Hepatocyte (in vitro differentiated cells): ENCODE data around the gene TMEM30A. TPM values are rescaled to one million over a fixed set of nuclear protein-coding genes. Genes with fewer than 3 reads are reported as not detected.

Source experiments
- DNase-seq: peaks from one replicate; pipeline ENCODE4 v3.0.0-alpha.2; 2016; ENCODE audit warnings: low spot score
- H2AFZ ChIP-seq: fragments of 200-600 bp; sonication (generic); 2 replicates; pipeline ENCODE4 v1.6.0; 2016; ENCODE audit warnings: antibody characterized with exemption, mild to moderate bottlenecking
- H3K27ac ChIP-seq: fragments of 200-600 bp; sonication (generic); 2 replicates; pipeline ENCODE4 v1.5.1; 2016; ENCODE audit warnings: mild to moderate bottlenecking
- H3K27me3 ChIP-seq: fragments of 200-600 bp; sonication (generic); 2 replicates; pipeline ENCODE4 v1.6.1; 2016
- H3K36me3 ChIP-seq: fragments of 200-600 bp; sonication (generic); replicated peaks from 2 replicates; pipeline ENCODE4 v1.5.1; 2016; ENCODE audit warnings: low read depth; ENCODE audit not compliant: insufficient read depth
- H3K4me1 ChIP-seq: fragments of 200-600 bp; sonication (generic); 2 replicates; pipeline ENCODE4 v1.5.1; 2016; ENCODE audit warnings: mild to moderate bottlenecking, moderate library complexity; ENCODE audit not compliant: insufficient read depth
- H3K4me2 ChIP-seq: fragments of 200-600 bp; sonication (generic); 2 replicates; pipeline ENCODE4 v1.6.0; 2016
- H3K4me3 ChIP-seq: fragments of 200-600 bp; sonication (generic); 2 replicates; pipeline ENCODE4 v1.5.1; 2016; ENCODE audit warnings: mild to moderate bottlenecking
- H3K79me2 ChIP-seq: fragments of 200-600 bp; sonication (generic); 2 replicates; pipeline ENCODE4 v1.6.0; 2017; ENCODE audit warnings: mild to moderate bottlenecking
- H3K9me2 ChIP-seq: fragments of 200-600 bp; sonication (generic); replicated peaks from 2 replicates; pipeline ENCODE4 v1.6.0; 2017; ENCODE audit warnings: mild to moderate bottlenecking; ENCODE audit not compliant: insufficient read depth
- H3K9me3 ChIP-seq: fragments of 200-600 bp; sonication (generic); 2 replicates; pipeline ENCODE4 v1.5.1; 2016; ENCODE audit warnings: low read depth, mild to moderate bottlenecking
- H4K20me1 ChIP-seq: fragments of 200-600 bp; sonication (generic); 2 replicates; pipeline ENCODE4 v1.6.0; 2016; ENCODE audit warnings: mild to moderate bottlenecking; ENCODE audit not compliant: insufficient read depth, poor library complexity, severe bottlenecking
- EZH2 ChIP-seq: fragments of 200-600 bp; sonication (generic); IDR thresholded peaks from 2 replicates; pipeline ENCODE4 v1.6.1; 2016; ENCODE audit warnings: antibody characterized with exemption, mild to moderate bottlenecking, borderline replicate concordance
- EZH2phosphoT487 ChIP-seq: fragments of 200-600 bp; sonication (generic); IDR thresholded peaks from one replicate; pipeline ENCODE4 v1.6.1; 2018; ENCODE audit warnings: antibody characterized with exemption, mild to moderate bottlenecking, low read depth, moderate library complexity; ENCODE audit not compliant: unreplicated experiment, severe bottlenecking
- WGBS: methylation state at CpG from one replicate; pipeline ENCODE4 v1.1.6; 2016; ENCODE audit warnings: low lambda C conversion rate; ENCODE audit errors: missing lambda C conversion rate; 5-methylcytosine and 5-hydroxymethylcytosine counted together
- polyA plus RNA-seq: library from polyadenylated mRNA; unstranded; fragments of >200 nt; fragmentation: Nextera tagmentation; extraction: Ambion mirVana; gene quantifications from 2 replicates; pipeline ENCODE4 v1.2.1, GENCODE V29; 2016
- total RNA-seq: library from RNA; depleted of rRNA; stranded (reverse); fragments of >200 nt; gene quantifications from 2 replicates; pipeline ENCODE4 v1.2.3, GENCODE V29; 2014
- TF ChIP-seq, protein P1 (sequence below): fragments of 200-600 bp; sonication (generic); IDR thresholded peaks from 2 replicates; pipeline ENCODE4 v1.5.1; 2016; ENCODE audit warnings: antibody characterized with exemption, mild to moderate bottlenecking; ENCODE audit not compliant: poor library complexity

Gene TMEM30A
- total and polyA plus RNA-seq, 2 experiments from 2014 or later = 71.1 to 165 TPM

DNA sequence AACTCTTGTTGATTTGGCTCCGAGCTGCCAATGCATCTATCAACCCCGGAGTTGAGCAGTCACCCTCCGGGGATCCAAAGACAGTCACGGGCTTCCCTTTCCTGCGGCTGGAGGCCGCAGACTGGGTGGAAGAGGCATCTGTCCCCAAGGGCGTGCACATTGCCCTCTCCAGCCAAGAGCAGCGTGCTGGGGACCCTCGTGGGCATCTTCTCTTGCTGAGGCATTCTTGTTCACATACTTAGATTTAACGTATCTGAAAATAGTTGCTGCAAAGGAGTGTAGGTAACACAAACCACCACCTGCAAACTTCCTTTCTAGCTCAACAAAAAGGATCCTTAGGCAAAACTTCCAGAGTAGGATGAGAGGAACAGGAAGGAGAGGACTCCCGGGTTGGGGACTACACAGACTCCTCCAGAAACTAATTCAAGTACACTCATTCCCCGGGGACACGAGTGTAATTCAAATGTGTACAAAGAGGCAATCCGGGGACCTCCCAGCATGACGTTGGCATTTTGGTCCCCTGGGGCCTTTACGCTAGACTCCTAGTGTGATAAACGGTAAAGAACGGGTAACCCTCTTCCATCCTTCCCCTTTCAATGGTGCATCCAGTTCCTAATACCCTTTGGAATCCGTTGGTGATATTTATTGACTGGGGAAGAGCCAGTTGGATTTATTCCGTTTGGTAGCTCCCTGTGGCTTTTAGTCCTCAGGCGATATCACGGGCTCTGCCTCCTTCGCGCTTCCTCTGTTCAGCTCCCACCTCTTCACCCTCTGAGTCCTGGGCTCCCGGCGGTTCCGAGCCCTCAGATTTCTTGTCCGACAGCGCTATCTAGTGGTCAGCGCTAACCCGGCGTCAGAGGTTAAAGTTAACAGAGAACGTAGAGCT lies 76.1 kb downstream of the TMEM30A start:
- 11% methylated on average over 33 of the region's 33 CpGs for WGBS
- peaks cover 42% of the 10 kb centered on the region for H3K27me3 ChIP-seq
- H3K79me2 ChIP-seq = no peaks in the 10 kb centered on the region
- H3K4me2 ChIP-seq = peak overlapping the region; percentile 87
- peak; percentile 91 for DNase-seq
- H3K36me3 ChIP-seq = no peaks in the 10 kb centered on the region
- H3K4me1 ChIP-seq = peaks cover 21% of the 10 kb centered on the region
- no peaks in the 10 kb centered on the region for H3K9me3 ChIP-seq
- H3K27ac ChIP-seq = no peak overlapping the region
- H2AFZ ChIP-seq = peak overlapping the region; percentile 0
- H3K9me2 ChIP-seq = no peaks in the 10 kb centered on the region
- TF ChIP-seq, protein P1, sequence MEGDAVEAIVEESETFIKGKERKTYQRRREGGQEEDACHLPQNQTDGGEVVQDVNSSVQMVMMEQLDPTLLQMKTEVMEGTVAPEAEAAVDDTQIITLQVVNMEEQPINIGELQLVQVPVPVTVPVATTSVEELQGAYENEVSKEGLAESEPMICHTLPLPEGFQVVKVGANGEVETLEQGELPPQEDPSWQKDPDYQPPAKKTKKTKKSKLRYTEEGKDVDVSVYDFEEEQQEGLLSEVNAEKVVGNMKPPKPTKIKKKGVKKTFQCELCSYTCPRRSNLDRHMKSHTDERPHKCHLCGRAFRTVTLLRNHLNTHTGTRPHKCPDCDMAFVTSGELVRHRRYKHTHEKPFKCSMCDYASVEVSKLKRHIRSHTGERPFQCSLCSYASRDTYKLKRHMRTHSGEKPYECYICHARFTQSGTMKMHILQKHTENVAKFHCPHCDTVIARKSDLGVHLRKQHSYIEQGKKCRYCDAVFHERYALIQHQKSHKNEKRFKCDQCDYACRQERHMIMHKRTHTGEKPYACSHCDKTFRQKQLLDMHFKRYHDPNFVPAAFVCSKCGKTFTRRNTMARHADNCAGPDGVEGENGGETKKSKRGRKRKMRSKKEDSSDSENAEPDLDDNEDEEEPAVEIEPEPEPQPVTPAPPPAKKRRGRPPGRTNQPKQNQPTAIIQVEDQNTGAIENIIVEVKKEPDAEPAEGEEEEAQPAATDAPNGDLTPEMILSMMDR = peak; percentile 98
- TF ChIP-seq EZH2 = no peak
- no peak overlapping the region for H3K4me3 ChIP-seq
- H4K20me1 ChIP-seq = no peaks in the 10 kb centered on the region

DNA sequence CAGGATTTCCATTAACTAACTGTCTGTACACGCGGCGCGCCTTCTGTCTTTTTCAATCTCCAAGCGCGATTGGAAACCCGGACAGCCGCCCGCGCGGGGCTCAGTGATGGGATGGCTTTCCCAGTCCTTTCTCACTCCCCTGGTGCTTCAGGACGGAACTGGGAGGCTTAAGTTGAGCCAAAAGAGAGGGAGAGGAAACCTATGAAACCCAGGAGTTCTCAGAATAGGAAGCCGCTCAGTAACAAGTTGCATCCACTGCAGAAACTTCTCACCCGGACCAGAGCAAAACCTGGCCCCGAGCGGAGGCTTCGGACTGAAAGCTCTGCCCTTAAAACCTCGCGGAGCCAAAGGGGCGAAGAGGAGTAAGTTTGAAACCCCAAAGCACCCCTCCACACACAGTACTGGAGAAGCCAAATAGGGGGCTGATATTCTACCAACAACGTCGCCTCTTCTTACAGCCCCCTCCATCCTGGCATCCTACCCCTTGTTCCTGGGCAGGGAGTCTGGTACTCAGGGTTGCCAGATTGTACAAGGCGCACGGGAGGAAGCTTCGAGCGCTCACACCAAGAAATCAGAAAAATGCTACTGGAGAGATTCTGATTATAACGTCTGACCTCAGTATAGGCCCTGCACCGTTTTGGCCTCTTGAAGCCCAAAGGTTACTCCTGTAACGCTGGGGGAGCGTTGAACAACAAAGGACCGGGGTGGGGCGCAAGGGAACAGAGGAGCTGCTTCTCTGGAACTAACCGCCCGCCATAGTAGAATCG lies 77.8 kb downstream of the TMEM30A start:
- TF ChIP-seq, protein P1 = no peak
- TF ChIP-seq EZH2 (peak; percentile 9), EZH2phosphoT487 (no peak)

DNA sequence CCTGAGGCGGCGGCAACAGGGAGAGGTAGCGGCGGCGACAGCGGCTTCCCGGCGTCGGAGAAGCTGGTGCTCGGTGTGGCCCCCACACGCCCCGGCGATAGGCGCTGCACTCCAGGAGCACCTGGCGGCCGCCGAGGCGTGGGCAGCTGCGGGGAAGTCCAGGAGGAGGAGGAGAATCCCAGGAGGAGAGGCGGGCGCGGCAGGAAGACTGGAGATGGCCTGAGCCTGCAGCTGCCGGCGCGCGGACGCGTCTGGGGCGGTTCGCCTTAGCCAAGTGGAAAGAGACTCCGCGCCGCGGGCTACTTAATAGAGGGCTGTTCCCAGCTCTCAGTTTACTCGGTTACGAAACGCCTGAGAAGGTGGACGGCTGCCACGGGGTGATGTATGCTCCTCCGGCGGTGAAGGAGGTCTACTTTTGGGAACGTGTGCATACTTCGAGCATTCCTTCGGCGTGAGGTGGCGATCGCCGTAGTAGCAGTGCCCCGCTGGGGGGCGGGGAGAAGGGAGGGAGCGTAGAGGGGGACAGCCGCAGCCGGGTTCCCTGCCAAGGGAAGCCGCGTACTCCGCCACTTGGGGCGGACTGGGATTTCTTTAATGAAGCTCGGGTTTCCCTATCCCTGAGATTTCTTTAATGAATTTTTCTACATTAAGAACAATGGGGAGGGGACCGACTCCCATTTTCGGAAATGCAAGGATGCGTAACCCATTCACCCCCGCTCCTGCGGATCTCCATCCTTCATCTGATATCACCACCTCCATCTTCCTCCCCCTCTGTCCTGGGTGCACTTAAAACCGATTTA lies 78.6 kb downstream of the TMEM30A start, which contains the start of gene COL12A1:
COL12A1 (minus strand) TSS at position 278 of the 800 bp plus-strand sequence. CDS start 3,261 bp downstream, outside the sequence.
- Histone ChIP-seq H2AFZ (peak within 1 kb of the TSS; percentile 46), H3K9me3 (no peaks in the 10 kb centered on the region), H3K9me2 (no peaks in the 10 kb centered on the region), H3K27me3 (peaks cover 68% of the 10 kb centered on the region), H3K36me3 (no peaks in the 10 kb centered on the region), H3K4me1 (peaks cover 27% of the 10 kb centered on the region), H3K4me2 (peak within 1 kb of the TSS; percentile 87), H3K27ac (peak within 1 kb of the TSS; percentile 66), H3K4me3 (peak within 1 kb of the TSS; percentile 27), H3K79me2 (no peaks in the 10 kb centered on the region), H4K20me1 (no peaks in the 10 kb centered on the region)
- DNase-seq = peak; percentile 87
- under 1% methylated on average over 61 of the region's 64 CpGs for WGBS
- peak; percentile 61 for TF ChIP-seq EZH2
- TF ChIP-seq, protein P1 = peak; percentile 16
- no peak for TF ChIP-seq EZH2phosphoT487

More for the DNA sequence above, 77.8 kb downstream of the TMEM30A start:
- 7% methylated on average over 35 of the region's 35 CpGs for WGBS
- Histone ChIP-seq H3K27me3 (peaks cover 60% of the 10 kb centered on the region), H3K4me3 (peak overlapping the region; percentile 27), H3K4me1 (peaks cover 27% of the 10 kb centered on the region), H3K9me2 (no peaks in the 10 kb centered on the region), H3K36me3 (no peaks in the 10 kb centered on the region), H4K20me1 (no peaks in the 10 kb centered on the region), H3K9me3 (no peaks in the 10 kb centered on the region), H3K79me2 (no peaks in the 10 kb centered on the region), H2AFZ (peak overlapping the region; percentile 46), H3K4me2 (peak overlapping the region; percentile 87), H3K27ac (peak overlapping the region; percentile 59)
- peak; percentile 32 for DNase-seq
